ENCODE measurements around the gene FRMD4A. TPM values are rescaled to one million over a fixed set of nuclear protein-coding genes. Genes with fewer than 3 reads are reported as not detected.
A peak's percentile ranks its signal among the peaks of the same experiment; 100 is the strongest.

The FRMD4A gene
- total and polyA plus RNA-seq, 12 donors: 17.4 to 43.4 (median 30.3) TPM

DNA sequence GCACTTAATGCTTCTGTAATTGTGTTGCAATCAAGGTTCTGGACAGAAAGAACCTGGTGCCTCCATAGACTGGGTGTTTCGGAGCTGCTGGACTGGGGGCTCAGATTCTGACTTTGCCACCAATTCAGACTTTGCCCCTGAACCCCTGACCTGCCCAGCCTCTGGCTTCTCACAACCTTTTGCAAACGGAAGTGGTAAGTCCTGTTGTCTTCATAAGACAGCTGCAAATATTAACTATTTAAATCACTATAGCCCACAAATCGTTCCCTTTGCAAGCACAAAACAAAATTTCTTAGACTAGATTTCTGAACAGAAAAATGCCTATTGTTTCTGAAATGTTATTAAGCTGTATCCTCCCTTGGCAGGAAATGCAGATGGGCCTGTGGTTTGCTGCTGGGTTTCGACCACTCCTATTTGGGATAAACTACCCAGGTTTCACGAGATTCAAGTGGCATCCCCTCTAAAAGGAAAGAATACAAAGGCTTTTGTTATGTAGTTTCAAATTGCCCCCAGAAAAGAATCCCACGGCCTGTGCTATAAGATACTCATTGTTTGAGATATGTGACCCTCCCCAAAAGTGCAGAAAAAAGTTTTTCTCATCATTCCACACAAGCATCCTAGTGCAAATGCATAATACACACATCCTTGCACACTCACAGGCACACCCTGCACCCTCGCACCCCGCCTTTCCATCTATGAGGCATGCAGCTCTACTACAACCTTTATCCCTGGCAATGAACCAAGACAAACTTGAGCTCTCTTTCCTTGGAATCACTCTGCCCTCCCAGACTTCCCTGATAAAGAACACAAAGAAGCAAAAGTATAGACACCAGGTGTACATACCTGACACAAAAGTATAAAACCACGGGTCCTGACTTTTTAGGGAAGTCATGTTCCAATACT, 534.8 kb downstream of the FRMD4A start:
- intact Hi-C loops (cut with DNase I): loop anchor here in 4 of 10 donors (10.0 kb wide), 4 partner anchors 159 to 679 kb away; no protein-coding TSS in a partner anchor

DNA sequence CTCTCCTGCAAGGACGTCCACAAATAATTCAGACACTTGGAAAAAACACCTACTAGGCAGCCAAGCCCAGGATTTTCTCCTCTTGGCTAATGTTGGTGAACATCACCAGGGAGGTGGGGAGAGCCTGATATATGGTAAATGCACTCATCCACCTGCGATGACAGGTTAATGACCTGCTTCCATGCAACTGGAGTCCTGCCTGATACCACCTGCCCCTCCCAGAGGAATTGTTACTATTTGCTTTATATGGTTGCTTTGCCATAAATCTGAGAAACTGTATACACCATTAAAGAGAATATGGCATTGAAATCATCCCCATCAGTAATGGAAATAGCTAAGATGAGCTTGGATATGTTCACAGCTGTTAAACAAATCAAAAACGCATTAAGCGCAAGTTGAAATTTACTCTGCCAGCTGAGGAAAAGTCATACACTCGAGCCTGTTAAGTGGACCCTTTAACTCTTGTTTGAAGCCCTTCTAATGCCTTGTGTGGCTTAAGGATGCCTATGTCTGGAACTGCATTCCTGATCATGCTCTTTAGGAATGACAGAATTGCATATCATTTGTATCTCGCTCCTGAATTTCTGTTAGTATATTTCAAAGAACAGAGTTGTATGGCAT, 535.6 kb downstream of the FRMD4A start:
- H3K27me3 ChIP-seq: no peaks in the 10 kb centered on the region
- H3K9me3 ChIP-seq: no peaks in the 10 kb centered on the region
- TF ChIP-seq, protein P1, sequence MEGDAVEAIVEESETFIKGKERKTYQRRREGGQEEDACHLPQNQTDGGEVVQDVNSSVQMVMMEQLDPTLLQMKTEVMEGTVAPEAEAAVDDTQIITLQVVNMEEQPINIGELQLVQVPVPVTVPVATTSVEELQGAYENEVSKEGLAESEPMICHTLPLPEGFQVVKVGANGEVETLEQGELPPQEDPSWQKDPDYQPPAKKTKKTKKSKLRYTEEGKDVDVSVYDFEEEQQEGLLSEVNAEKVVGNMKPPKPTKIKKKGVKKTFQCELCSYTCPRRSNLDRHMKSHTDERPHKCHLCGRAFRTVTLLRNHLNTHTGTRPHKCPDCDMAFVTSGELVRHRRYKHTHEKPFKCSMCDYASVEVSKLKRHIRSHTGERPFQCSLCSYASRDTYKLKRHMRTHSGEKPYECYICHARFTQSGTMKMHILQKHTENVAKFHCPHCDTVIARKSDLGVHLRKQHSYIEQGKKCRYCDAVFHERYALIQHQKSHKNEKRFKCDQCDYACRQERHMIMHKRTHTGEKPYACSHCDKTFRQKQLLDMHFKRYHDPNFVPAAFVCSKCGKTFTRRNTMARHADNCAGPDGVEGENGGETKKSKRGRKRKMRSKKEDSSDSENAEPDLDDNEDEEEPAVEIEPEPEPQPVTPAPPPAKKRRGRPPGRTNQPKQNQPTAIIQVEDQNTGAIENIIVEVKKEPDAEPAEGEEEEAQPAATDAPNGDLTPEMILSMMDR (IDR thresholded peaks at IDR 0.05): no peak
- intact Hi-C loops (cut with DNase I): loop anchor here in 5 of 10 donors (5.0 to 10.0 kb wide), 5 partner anchors 160 to 682 kb away; no protein-coding TSS in a partner anchor
- 76 to 81% methylated on average over 6 of the region's 6 CpGs for WGBS, 2 donors
- no peak for DNase-seq
- H3K36me3 ChIP-seq: peaks cover 0 to 61% (median 0%) of the 10 kb centered on the region in 9 donors
- H3K27ac ChIP-seq: no peak overlapping the region
- no peak for ATAC-seq
- H3K4me3 ChIP-seq: no peak overlapping the region
- H3K4me1 ChIP-seq: peaks cover 0 to 31% (median 14%) of the 10 kb centered on the region in 9 donors

More for the DNA sequence above, 534.8 kb downstream of the FRMD4A start:
- Histone ChIP-seq H3K9me3 (no peaks in the 10 kb centered on the region), H3K27me3 (no peaks in the 10 kb centered on the region), H3K27ac (no peak overlapping the region), H3K4me1 (peaks cover 0 to 26% (median 14%) of the 10 kb centered on the region in 9 donors), H3K36me3 (peaks cover 0 to 56% (median 0%) of the 10 kb centered on the region in 9 donors), H3K4me3 (no peak overlapping the region)
- no peak for DNase-seq
- TF ChIP-seq, protein P1 (IDR thresholded peaks at IDR 0.05): no peak
- ATAC-seq: no peak
- 67 to 75% methylated on average over 9 of the region's 9 CpGs for WGBS, 2 donors

- WGBS, 2 donors: 69 to 81% methylated on average over 5 of the region's 5 CpGs
- peak in 4 of 8 donors; percentile 46 to 57 (median 48) for ATAC-seq
- Histone ChIP-seq H3K36me3 (peaks cover 0 to 56% (median 0%) of the 10 kb centered on the region in 9 donors), H3K9me3 (no peaks in the 10 kb centered on the region), H3K27ac (no peak overlapping the region), H3K4me1 (peaks cover 12 to 58% (median 38%) of the 10 kb centered on the region in 9 donors), H3K4me3 (no peak overlapping the region), H3K27me3 (no peaks in the 10 kb centered on the region)
- peak; percentile 72 for DNase-seq
- intact Hi-C loops (cut with DNase I): loop anchor here in 5 of 10 donors (5.0 to 10.0 kb wide), 5 partner anchors 163 to 685 kb away; no protein-coding TSS in a partner anchor
- TF ChIP-seq, protein P1 (IDR thresholded peaks at IDR 0.05): no peak
Observed at GRCh38 chr10:13792006-13792405, 538.7 kb downstream of the FRMD4A start.

GRCh38 chr10:13791483-13791882, 539.2 kb downstream of the FRMD4A start:
- 56 to 68% methylated on average over 4 of the region's 4 CpGs for WGBS, 2 donors
- DNase-seq (no peak), ATAC-seq (no peak)
- Histone ChIP-seq H3K36me3 (peaks cover 0 to 51% (median 0%) of the 10 kb centered on the region in 9 donors), H3K4me3 (no peak overlapping the region), H3K27ac (no peak overlapping the region), H3K27me3 (no peaks in the 10 kb centered on the region), H3K9me3 (no peaks in the 10 kb centered on the region), H3K4me1 (peaks cover 12 to 59% (median 41%) of the 10 kb centered on the region in 9 donors)
- TF ChIP-seq, protein P1 (IDR thresholded peaks at IDR 0.05): no peak
- intact Hi-C loops (cut with DNase I): loop anchor here in 5 of 10 donors (5.0 to 10.0 kb wide), 5 partner anchors 163 to 686 kb away; no protein-coding TSS in a partner anchor

Measured in heart right ventricle (tissue), 16 donors.